Measurements from ENCODE around the gene COL5A1.
"Not testable (repeated sequence)": the region's sequence is repeated elsewhere in the genome, so short reads cannot be mapped to it uniquely, and the experiment has no call there.

COL5A1 gene

GRCh38 chr9:134679616-134680392 lies 38.2 kb downstream of the COL5A1 start:
- no peak for FAIRE-seq

- no peak for FAIRE-seq
Observed at GRCh38 chr9:134680393-134681060, 38.9 kb downstream of the COL5A1 start.

DNA sequence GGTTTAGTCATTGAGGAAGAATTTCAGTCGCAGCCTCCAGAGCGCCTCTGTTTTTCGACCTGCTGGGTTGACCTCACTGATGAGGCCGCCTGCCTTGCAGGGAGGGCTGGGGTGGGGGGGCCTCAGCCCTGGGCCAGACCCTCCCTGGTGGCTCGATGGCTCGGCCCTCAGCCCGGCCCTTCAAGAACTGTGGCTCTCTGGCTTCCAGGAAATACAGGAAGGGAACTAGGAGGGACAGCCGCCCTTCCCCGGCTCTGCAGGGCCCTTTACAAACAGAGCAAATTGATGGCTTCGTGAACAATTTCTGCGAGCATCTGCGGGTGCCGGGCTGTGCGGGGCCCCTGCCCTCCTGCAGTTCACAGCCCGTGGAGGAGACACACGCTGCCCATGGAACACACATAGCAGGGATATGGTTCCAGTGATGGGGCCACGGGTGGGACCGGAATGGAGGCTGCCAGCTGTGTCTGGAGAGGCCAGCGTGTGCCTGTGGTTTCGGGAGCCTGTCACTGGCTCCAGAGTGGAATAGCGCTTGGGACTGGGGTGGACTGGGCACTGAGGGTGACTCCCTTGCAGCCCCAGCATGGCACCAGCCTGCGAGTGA lies 39.6 kb downstream of the COL5A1 start:
- FAIRE-seq, result no peak

DNA sequence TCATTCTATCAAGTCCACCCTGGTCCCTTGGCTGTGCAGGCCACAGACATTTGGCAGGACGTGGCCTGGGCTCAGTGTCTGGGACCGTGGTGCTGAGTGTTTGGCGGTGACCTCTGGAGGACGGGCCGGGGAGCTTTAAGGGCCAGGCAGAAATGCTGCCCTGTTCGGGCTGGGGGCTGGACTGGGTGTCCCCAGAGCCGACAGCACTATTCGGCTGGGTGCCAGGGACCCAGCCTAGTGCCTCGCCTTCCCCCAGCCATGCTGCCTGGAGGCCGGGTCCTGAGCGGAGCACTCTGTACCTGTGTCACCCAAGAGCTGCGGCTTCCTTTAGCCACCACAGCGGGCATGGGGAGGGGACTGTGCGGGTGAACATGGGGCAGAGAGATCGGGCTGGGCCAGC lies 40.4 kb downstream of the COL5A1 start:
- no peak for FAIRE-seq

DNA sequence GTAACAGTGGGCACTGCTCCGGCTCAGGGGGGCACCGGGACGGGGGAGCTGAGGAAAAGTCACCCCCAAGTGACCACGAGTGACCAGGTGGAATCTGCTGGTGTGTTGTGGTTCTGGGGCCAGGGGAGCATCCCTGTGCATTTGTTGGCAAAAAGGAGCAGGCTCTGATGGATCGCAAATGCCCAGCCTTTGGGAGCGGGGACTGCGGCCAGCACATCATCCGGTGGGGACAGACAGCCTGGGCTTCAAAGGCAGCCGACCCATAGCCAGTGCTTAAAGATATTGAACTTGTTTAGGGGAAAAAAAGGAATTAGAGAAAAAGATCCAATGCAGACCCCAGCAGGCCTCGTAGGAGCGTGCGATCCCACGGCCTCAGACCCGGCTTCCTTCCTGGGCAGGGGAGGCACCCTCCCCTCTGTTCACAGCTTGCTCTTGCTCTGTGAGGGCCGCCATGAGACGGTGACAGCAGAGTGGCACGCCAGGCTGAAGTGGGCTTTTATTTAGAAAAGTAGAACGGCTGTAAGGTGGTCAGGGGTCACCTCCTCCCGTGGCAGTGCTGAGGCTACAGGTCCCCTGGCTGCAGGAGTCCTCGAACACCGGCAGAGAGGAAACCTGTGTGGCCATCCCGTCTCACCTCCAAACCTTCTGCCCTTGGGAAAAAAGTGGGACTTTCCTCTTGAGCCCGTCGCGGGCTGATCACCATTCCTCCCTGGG lies 41.2 kb downstream of the COL5A1 start:
- no peak for FAIRE-seq

DNA sequence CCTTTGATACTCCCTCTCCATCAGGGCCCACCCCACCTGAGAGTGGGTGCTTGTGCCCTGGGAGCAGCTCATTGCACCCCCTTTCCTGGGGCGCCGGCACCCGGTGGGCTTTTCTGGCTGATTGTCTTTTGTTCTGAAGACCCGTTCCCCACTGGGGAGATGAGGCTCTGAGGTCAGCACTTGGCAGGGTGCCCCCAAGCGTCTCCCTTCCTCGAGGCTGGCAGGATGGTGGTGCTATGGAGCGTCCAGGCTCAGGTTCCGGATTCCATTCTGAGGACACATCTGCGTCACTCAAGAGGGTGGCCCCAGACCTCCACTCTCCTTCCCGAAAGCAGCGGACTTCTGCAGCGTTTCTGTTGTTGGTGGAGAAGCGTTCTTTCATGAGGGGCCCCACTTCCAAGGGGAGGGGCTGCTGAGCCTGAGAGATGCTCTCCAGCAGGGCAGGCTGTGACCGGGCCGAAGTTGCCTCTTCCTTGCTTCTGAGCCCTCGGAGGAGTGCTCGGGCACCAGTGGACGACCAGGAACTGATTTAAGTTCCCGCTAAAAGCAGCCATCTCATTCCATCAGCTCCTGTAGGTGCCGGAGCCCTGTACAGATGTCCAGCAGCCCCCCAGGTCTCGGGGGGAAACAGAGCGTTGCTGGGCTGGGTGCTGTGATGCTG lies 42.2 kb downstream of the COL5A1 start:
- no peak for FAIRE-seq

GRCh38 chr9:134684375-134684723 lies 42.7 kb downstream of the COL5A1 start:
- no peak for FAIRE-seq

DNA sequence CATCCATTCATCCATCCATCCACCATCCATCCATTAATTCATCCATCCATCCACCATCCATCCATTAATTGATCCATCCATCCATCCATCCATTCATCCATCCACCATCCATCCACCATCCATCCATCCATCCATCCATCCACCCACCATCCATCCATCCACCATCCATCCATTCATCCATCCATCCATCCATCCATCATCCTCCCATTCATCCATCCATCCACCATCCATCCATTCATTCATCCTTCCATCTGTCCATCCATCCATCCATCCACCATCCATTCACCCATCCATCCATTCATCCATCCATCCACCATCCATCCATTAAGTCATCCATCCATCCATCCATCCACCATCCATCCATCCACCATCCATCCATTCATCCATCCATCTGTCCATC lies 43.3 kb downstream of the COL5A1 start:
- FAIRE-seq, result not testable (repeated sequence)

GRCh38 chr9:134685784-134686183 lies 44.2 kb downstream of the COL5A1 start:
- FAIRE-seq, result no peak

DNA sequence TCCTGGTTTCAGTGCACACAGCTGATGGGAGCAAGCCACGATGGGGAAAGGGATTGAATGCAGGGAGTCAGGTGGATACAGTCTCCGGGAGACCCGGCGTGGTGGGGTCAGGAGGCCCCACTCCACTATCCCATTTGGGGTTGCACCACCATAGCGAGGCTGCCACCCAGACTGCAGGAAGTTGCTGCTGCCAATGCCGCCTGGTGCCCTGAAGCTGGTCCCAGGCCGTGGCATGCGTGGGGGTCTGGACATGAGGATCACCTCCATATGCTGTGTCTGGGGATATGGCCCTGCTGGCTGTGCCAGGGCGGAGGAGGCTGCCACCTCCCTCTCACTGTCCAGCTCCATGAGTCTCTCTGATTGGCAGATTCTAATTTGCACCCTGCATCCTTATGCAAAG lies 45.3 kb downstream of the COL5A1 start:
- FAIRE-seq, result no peak

GRCh38 chr9:134687556-134687955 lies 46.0 kb downstream of the COL5A1 start:
- FAIRE-seq, result no peak

GRCh38 chr9:134688231-134688630 lies 46.6 kb downstream of the COL5A1 start:
- no peak for FAIRE-seq

DNA sequence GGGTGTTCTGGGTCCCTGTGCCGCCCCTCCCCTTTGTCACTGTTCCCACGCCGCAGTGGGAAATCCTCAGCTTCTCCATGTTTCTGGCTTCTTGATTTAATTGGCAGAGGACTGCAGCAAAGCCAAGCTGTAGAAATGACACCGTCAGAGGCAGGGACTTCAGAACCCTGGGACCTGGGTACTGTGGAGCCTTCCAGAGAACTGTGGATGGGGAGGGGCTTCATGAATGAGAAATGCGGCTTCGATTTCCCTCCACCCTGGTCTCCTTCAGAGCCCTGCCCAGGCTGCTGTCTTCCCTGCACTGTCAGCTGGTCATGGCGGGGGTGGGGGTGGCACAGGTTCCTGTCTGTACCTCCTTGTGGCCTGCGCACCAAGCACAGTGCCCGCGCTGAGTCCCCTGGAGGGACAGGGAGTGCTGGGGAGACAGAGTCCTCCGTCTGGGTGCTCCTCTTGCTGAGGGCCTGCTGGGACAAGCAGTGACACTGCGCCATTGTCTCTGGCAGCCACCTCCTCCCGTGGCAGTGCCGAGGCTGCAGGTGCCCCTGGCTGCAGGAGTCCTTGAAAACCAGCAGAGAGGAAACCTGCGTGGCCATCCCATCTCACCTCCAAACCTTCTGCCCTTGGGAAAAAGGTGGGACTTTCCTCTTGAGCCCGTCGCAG lies 47.2 kb downstream of the COL5A1 start:
- no peak for FAIRE-seq

- no peak for FAIRE-seq
Observed at GRCh38 chr9:134689321-134690181, 47.9 kb downstream of the COL5A1 start.

- no peak for FAIRE-seq
Observed at GRCh38 chr9:134690301-134690751, 48.7 kb downstream of the COL5A1 start.

DNA sequence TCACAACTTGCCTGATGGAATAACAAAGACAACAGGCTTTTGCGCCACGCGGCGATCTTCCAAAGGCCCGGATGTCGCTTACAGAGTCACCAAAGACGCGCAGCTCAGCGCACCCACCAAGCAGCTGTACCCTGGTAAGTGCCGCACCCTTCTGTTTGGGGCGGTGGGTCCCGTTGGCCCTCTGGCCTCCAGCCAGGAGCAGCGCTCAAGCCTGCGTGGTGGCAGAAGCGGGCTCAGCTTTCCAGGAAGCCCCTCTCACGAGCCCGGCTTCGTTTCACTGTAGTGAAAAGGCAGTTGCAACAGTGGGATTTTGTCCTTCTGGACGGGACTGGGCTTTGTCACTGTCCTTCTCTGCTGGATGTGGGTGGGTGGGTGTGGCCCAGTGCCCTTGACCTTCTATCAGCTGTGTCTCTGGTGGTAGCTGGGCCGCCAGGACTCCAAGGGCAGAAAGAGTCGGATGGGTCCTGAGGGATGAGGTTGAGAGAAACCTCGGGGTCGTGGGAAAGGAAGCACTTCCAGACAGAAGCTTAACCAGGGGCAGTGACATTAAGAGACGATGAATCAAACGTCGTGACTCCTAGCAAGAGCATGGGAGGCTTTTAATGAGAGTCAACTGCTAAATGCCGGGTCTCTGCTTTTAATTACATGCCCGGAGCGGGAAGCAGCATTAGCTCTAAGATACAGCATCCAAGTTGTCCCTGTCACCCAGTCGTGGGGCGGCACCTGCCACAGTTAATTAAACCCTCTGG lies 49.5 kb downstream of the COL5A1 start:
- FAIRE-seq, result no peak

- no peak for FAIRE-seq
Observed at GRCh38 chr9:134691695-134692572, 50.3 kb downstream of the COL5A1 start.

- FAIRE-seq, result no peak
Observed at GRCh38 chr9:134692573-134692860, 50.9 kb downstream of the COL5A1 start.

DNA sequence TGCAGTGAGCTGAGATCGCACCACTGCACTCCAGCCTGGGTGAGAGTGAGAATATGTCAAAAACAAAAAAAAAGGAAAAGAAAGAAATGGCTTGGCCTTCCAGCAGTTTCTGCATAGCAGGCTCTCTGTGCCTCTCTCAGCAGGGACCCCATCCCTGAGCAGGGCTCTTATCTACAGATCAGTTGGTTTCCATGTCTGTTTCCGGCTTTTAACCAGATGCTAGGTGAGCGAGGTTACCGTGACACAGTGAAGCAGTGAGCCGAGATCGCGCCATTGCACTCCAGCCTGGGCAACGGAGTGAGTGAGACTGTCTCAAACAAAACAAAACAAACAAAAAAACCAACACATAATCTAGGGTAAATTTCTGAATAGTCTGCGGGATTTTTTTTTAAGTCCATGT lies 51.4 kb downstream of the COL5A1 start:
- FAIRE-seq, result peak; percentile 8
